Cardiac fibroblast (primary cell): Measurements from ENCODE around the gene NELFB.

ENCODE experiments used
- DNase-seq, 2 donors: peaks; one replicate each; pipeline versions ENCODE4 v3.0.0 to v3.0.0-alpha.2; 2010; ENCODE audit warnings: low read depth in 2 of 2
- H3K4me3 ChIP-seq, 2 donors: replicated peaks in 1 of 2; 1 replicate in 1 of 2; 2 replicates in 1 of 2; pipeline ENCODE4 v1.5.1; 2011; ENCODE audit warnings: low read depth in 2 of 2, low read length in 2 of 2, mild to moderate bottlenecking in 2 of 2, moderate library complexity in 1 of 2
- CTCF ChIP-seq: IDR thresholded peaks from one replicate; pipeline ENCODE4 v1.5.1; 2011; ENCODE audit warnings: low read depth, mild to moderate bottlenecking, low read length, inconsistent platforms

NELFB gene

DNA sequence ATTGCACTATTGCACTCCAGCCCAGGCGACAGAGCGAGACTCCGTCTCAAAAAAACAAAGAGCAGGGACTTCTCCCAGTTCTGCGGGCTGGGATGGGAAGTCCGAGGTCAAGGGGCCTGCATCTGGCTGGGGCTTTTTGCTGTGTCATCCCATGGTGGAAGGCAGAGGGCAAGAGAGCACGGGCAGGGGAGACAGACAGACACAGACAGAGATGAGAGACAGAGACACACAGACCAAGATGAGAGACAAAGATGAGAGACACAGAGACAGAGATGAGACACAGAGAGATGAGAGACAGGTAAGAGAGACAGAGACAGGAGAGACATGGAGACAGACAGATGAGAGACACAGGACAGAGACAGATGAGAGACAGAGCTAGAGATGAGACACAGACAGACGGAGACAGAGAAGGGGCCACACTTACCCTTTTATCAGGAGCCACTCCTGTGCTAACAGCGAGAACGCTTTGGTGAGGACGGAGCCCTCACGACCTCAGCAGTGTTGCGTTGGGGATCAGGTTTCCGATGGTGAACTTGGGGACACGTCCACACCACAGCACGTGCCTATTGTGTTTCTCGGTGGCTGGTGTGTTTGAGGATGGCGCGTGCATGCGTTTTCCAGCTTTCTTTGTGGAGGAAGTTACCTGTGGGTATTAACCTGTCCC, 13.5 kb downstream of the NELFB start:
- H3K4me3 ChIP-seq, result no peak overlapping the region
- peak in 1 of 2 donors; percentile 43 for DNase-seq
- no peak for TF ChIP-seq CTCF

DNA sequence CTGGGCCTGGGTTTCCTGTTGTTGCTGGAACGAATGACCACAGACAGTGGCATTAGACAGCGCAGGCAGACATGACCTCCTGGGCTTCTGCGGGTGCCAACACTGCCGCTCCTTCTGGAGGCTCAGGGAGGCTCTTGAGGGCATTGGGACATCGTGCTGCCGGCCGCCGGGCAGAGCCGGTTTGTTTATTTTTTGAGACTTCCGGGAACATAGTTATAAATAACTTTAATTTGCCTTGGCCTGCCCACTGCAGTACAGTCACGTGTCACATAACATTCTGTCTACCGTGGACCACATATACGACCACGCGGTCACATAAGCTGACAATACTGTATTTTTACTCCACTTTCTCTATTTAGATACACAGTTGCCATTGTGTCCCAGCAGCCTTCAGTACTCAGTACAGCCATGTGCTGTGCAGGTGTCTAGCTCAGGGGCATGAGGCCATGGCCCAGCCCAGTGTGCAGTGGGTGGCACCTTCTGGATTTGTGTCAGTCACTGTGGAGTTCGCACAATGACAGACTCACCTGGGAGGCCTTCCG, 14.2 kb downstream of the NELFB start:
- no peak overlapping the region for H3K4me3 ChIP-seq
- no peak for TF ChIP-seq CTCF
- peak in 1 of 2 donors; percentile 60 for DNase-seq

GRCh38 chr9:137270929-137271695, 16.0 kb downstream of the NELFB start:
- peak in 1 of 2 donors; percentile 41 for DNase-seq
- no peak for TF ChIP-seq CTCF

GRCh38 chr9:137271696-137272076, 16.6 kb downstream of the NELFB start:
- no peak for TF ChIP-seq CTCF
- DNase-seq, result no peak
- no peak overlapping the region for H3K4me3 ChIP-seq

More at GRCh38 chr9:137270929-137271695, 16.0 kb downstream of the NELFB start:
- no peak overlapping the region for H3K4me3 ChIP-seq

DNA sequence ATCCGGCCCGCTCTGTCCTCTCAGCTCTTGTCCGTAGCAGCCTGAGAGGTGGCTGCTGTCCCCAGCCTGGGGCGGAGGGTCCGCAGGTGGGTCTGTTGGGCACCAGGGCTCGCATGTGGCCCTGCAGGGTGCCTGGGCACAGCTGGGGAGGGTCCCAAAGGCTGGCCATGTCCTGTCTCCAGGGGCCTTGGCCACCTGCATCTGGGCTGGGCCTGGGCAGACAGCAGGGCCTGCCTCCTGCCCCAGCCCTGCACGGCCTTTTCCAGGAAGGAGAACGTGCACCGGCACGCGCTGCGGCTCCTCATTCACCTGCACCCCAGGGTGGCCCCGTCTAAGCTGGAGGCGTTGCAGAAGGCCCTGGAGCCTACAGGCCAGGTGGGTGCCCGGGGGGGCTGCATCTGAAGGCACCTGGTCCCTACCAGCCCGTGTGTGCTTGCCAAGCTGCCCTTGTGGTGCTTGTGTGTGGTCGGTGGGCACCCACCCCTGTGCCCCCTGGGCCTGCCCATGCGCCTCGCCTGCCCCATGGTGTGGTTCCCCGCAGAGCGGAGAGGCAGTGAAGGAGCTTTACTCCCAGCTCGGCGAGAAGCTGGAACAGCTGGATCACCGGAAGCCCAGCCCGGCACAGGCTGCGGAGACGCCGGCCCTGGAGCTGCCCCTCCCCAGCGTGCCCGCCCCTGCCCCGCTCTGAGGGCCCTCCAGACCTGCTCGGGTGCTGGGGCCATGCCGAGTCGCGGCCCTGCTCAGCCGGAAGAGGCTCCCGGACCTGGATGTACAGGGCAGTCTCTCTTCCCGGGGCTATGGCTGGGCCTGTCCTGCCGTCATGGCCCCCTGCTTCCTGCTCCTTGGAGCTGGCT, 17.3 kb downstream of the NELFB start:
- TF ChIP-seq CTCF, result no peak

GRCh38 chr9:137273095-137273490, 18.0 kb downstream of the NELFB start:
- no peak for DNase-seq
- TF ChIP-seq CTCF, result no peak
- no peak overlapping the region for H3K4me3 ChIP-seq

More for the DNA sequence above, 17.3 kb downstream of the NELFB start:
- DNase-seq, result no peak
- H3K4me3 ChIP-seq, result no peak overlapping the region
